Kidney (tissue), 14 donors: Measurements from ENCODE around the gene XYLT2. TPM values are rescaled to one million over a fixed set of nuclear protein-coding genes. Genes with fewer than 3 reads are reported as not detected.

Experiments
- DNase-seq, 5 donors: peaks; one replicate each; pipeline ENCODE4 v3.0.0-alpha.2; 2013 to 2020
- FAIRE-seq: peaks from 2 replicates; lab custom pipeline; 2012; peaks lifted over from hg19 to GRCh38; lab: Jason Lieb, UNC
- H3K27ac ChIP-seq, 2 donors: one replicate each; pipeline ENCODE4 v1.7.0; 2013; ENCODE audit warnings: low read depth in 2 of 2, low read length in 2 of 2, inconsistent platforms in 1 of 2
- H3K27me3 ChIP-seq: one replicate; pipeline ENCODE4 v1.7.1; 2013; ENCODE audit warnings: low read length, inconsistent platforms; ENCODE audit not compliant: control insufficient read depth, insufficient read depth
- H3K36me3 ChIP-seq, 3 donors: one replicate each; pipeline versions ENCODE4 v1.7.0 to v1.7.1; 2013; ENCODE audit warnings: low read length in 3 of 3, control low read depth in 1 of 3, inconsistent platforms in 1 of 3; ENCODE audit not compliant: insufficient read depth in 3 of 3, control insufficient read depth in 2 of 3
- H3K4me1 ChIP-seq, 3 donors: one replicate each; pipeline versions ENCODE4 v1.7.0 to v1.7.1; 2013; ENCODE audit warnings: low read length in 3 of 3, inconsistent platforms in 1 of 3, low read depth in 1 of 3; ENCODE audit not compliant: control insufficient read depth in 2 of 3, insufficient read depth in 2 of 3
- H3K4me3 ChIP-seq, 3 donors: one replicate each; pipeline versions ENCODE4 v1.7.0 to v1.8.1; 2013; ENCODE audit warnings: low read length in 3 of 3, control low read depth in 1 of 3, inconsistent platforms in 1 of 3
- H3K9ac ChIP-seq, 3 donors: one replicate each; pipeline versions ENCODE4 v1.7.0 to v1.7.1; 2013; ENCODE audit warnings: low read length in 3 of 3, control low read depth in 1 of 3, inconsistent platforms in 1 of 3
- H3K9me3 ChIP-seq, 3 donors: one replicate each; pipeline versions ENCODE4 v1.7.0 to v1.7.1; 2013; ENCODE audit warnings: low read length in 3 of 3, control low read depth in 1 of 3, inconsistent platforms in 1 of 3; ENCODE audit not compliant: control insufficient read depth in 2 of 3, insufficient read depth in 1 of 3
- CTCF ChIP-seq: IDR thresholded peaks from 3 replicates; pipeline ENCODE4 v1.5.1; 2012; ENCODE audit warnings: mild to moderate bottlenecking, moderate library complexity, borderline replicate concordance; ENCODE audit not compliant: insufficient read depth; ENCODE audit errors: extremely low read depth
- intact Hi-C: fragments of 100-400 bp; cut with DNase I; formaldehyde crosslinking; loops from one replicate; pipeline ENCODE4 v1.11.1; 2022
- polyA plus RNA-seq: library from polyadenylated mRNA; stranded (reverse); fragments of 350-450 nt; fragmentation: Illumina TruSeq; extraction: RNeasy Lipid Tissue Mini Kit (QIAGEN cat#74804); gene quantifications from one replicate; pipeline ENCODE4 v1.2.3, GENCODE V29; 2014; ENCODE audit warnings: low read depth, low replicate concordance; ENCODE audit not compliant: insufficient read depth
- total RNA-seq: library from RNA; stranded (reverse); fragmentation: NEBNext Ultra II Directional; extraction: Animal tissue kit (Norgen Biotek cat#: 25700); gene quantifications from one replicate; pipeline ENCODE4 v1.2.1, GENCODE V29; 2021
- donor health status: control.
- donor health status: control.
- donor health status: control.
- donor health status: control.
- donor health status: control.
- donor health status: DM: yes; HTN: yes; CAD: no.
- donor health status: Normal renal cell carcinoma (clear cell type).

XYLT2 gene
- total and polyA plus RNA-seq, 2 donors from 2014 or later = 21.2 to 30.0 TPM

GRCh38 chr17:50319306-50320004 lies 26.5 kb upstream of the XYLT2 start:
- Histone ChIP-seq H3K9ac (no peak overlapping the region), H3K4me3 (no peak overlapping the region), H3K9me3 (no peaks in the 10 kb centered on the region), H3K36me3 (no peaks in the 10 kb centered on the region), H3K27me3 (no peaks in the 10 kb centered on the region), H3K27ac (no peak overlapping the region), H3K4me1 (peaks cover 0 to 7% (median 0%) of the 10 kb centered on the region in 3 donors)
- DNase-seq (peak in 1 of 5 donors; percentile 29), FAIRE-seq (no peak)
- intact Hi-C loops = no loop called here
- no peak for TF ChIP-seq CTCF

- no peaks in the 10 kb centered on the region for H3K9me3 ChIP-seq
Observed at GRCh38 chr17:50322271-50322670, 23.7 kb upstream of the XYLT2 start.

GRCh38 chr17:50323060-50323459 lies 22.9 kb upstream of the XYLT2 start:
- H3K9me3 ChIP-seq = no peaks in the 10 kb centered on the region
- DNase-seq (no peak), FAIRE-seq (no peak)
- intact Hi-C loops = no loop called here
- no peak overlapping the region for H3K9ac ChIP-seq
- TF ChIP-seq CTCF = no peak
- no peak overlapping the region for H3K4me3 ChIP-seq
- no peaks in the 10 kb centered on the region for H3K27me3 ChIP-seq
- no peak overlapping the region for H3K27ac ChIP-seq
- no peaks in the 10 kb centered on the region for H3K36me3 ChIP-seq
- H3K4me1 ChIP-seq = peaks cover 0 to 4% (median 0%) of the 10 kb centered on the region in 3 donors

More at GRCh38 chr17:50322271-50322670, 23.7 kb upstream of the XYLT2 start:
- Histone ChIP-seq H3K36me3 (no peaks in the 10 kb centered on the region), H3K4me3 (no peak overlapping the region), H3K27ac (no peak overlapping the region), H3K4me1 (peaks cover 0 to 4% (median 0%) of the 10 kb centered on the region in 3 donors), H3K9ac (no peak overlapping the region), H3K27me3 (no peaks in the 10 kb centered on the region)
- TF ChIP-seq CTCF = no peak
- intact Hi-C loops = no loop called here
- no peak for DNase-seq
- no peak for FAIRE-seq
